ENCODE measurements around the gene BCAN. TPM values are rescaled to one million over a fixed set of nuclear protein-coding genes. Genes with fewer than 3 reads are reported as not detected.
A peak's percentile ranks its signal among the peaks of the same experiment; 100 is the strongest.

BCAN gene
- total RNA-seq, 4 donors from 2014 or later, result 0.54 to 1.1 TPM; not detected in 2

DNA sequence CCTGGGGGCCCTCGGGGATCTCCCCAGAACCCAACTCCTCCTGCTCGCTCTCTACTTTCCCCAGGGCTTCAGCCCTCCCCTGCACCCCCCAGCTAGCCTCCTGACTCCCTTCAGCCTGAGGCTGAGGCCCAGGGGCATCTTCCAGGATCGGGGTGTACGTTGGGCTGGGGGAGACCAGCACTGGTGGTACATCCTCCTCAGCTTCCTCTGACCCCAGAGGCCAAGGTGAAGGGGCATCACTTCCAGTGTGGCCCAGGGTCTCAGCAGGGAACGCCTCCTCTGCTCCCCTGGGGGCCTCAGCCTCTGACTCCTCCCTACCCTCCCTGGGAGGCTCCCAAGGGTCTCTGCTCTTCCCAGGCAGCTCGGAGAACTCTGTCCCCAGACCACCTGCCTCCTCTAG, 28.4 kb downstream of the BCAN start:
- Histone ChIP-seq H3K4me1 (peaks cover 0 to 21% of the 10 kb centered on the region in 2 donors), H3K9me3 (no peaks in the 10 kb centered on the region), H3K27me3 (no peaks in the 10 kb centered on the region), H3K4me3 (replicated peaks in 1 of 3) (no peak overlapping the region), H3K36me3 (no peaks in the 10 kb centered on the region), H3K27ac (peak overlapping the region in 2 of 3 donors; percentile 5 to 23)
- DNase-seq, result no peak
- intact Hi-C loops (cut with DNase I), result no loop called here
- TF ChIP-seq CTCF (IDR thresholded peaks at IDR 0.05) (no peak), POLR2A (IDR thresholded peaks at IDR 0.05) (no peak)
- 73% methylated on average over 6 of the region's 6 CpGs for WGBS, 2 donors

- Histone ChIP-seq H3K27ac (peak overlapping the region in 2 of 3 donors; percentile 5 to 23), H3K36me3 (no peaks in the 10 kb centered on the region), H3K4me3 (replicated peaks in 1 of 3) (no peak overlapping the region), H3K27me3 (no peaks in the 10 kb centered on the region), H3K9me3 (no peaks in the 10 kb centered on the region), H3K4me1 (peaks cover 0 to 19% of the 10 kb centered on the region in 2 donors)
- no peak for DNase-seq
- no peak for TF ChIP-seq POLR2A (IDR thresholded peaks at IDR 0.05)
- intact Hi-C loops (cut with DNase I), result no loop called here
- WGBS, 2 donors, result 66 to 69% methylated on average over 4 of the region's 4 CpGs
Measured at GRCh38 chr1:156670791-156671190, 28.9 kb downstream of the BCAN start.

DNA sequence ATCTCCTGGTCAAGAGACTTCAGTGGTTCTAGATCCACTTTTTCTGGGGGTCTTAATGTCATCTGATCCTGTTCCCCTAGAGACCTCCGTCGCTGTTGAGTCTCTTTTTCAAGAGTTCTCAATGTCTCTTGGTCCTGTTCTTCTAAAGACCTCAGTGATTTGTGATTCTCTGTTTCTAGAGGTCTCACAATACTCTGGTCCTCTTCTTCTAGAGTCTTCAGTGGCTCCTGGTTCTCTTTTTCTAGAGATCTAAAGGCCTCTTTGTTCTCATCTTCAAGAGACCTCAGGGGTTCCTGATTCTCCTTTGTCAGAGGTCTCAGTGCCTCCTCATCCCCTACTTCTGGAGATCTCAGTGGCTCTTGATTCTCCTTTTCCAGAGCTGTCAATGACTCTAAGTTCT, 29.9 kb downstream of the BCAN start:
- Histone ChIP-seq H3K9me3 (no peaks in the 10 kb centered on the region), H3K4me3 (replicated peaks in 1 of 3) (no peak overlapping the region), H3K4me1 (peaks cover under 1 to 21% of the 10 kb centered on the region in 2 donors), H3K27me3 (peaks cover 1% of the 10 kb centered on the region), H3K36me3 (no peaks in the 10 kb centered on the region), H3K27ac (no peak overlapping the region)
- intact Hi-C loops (cut with DNase I), result no loop called here
- TF ChIP-seq POLR2A (IDR thresholded peaks at IDR 0.05), result no peak
- no peak for TF ChIP-seq CTCF (IDR thresholded peaks at IDR 0.05)
- DNase-seq, result no peak
- 89% methylated on average over 2 of the region's 2 CpGs for WGBS, 2 donors

GRCh38 chr1:156673387-156674121, 31.6 kb downstream of the BCAN start:
- Histone ChIP-seq H3K4me1 (peaks cover 8 to 13% of the 10 kb centered on the region in 2 donors), H3K27ac (no peak overlapping the region), H3K9me3 (no peaks in the 10 kb centered on the region), H3K36me3 (no peaks in the 10 kb centered on the region), H3K4me3 (replicated peaks in 1 of 3) (no peak overlapping the region), H3K27me3 (peaks cover 8% of the 10 kb centered on the region)
- no peak for TF ChIP-seq CTCF (IDR thresholded peaks at IDR 0.05)
- DNase-seq, result no peak
- 54 to 59% methylated on average over 7 to 8 of the region's 8 CpGs for WGBS, 2 donors
- intact Hi-C loops (cut with DNase I), result no loop called here

GRCh38 chr1:156675210-156676113, 33.5 kb downstream of the BCAN start:
- Histone ChIP-seq H3K27ac (peak overlapping the region; percentile 9 to 50 (median 46)), H3K9me3 (no peaks in the 10 kb centered on the region), H3K36me3 (no peaks in the 10 kb centered on the region), H3K4me3 (replicated peaks in 1 of 3) (peak overlapping the region in 1 of 3 donors; percentile 23), H3K27me3 (peaks cover 8% of the 10 kb centered on the region), H3K4me1 (peaks cover 8 to 12% of the 10 kb centered on the region in 2 donors)
- intact Hi-C loops (cut with DNase I), result no loop called here
- 50 to 52% methylated on average over 16 to 18 of the region's 18 CpGs for WGBS, 2 donors
- TF ChIP-seq CTCF (IDR thresholded peaks at IDR 0.05) (no peak), POLR2A (IDR thresholded peaks at IDR 0.05) (no peak)
- DNase-seq, result no peak
